C4-2B (cell line): Measurements from ENCODE around the gene FBXO39.

ENCODE experiments used
- CTCF ChIP-seq: fragments of 450-650 bp; conservative IDR thresholded peaks from 2 replicates; pipeline ENCODE4 v1.5.1; 2017; ENCODE audit warnings: mild to moderate bottlenecking
- ZFX ChIP-seq: fragments of 450-650 bp; IDR thresholded peaks from 2 replicates; pipeline ENCODE4 v1.6.1; 2017

- TF ChIP-seq CTCF (no peak), ZFX (no peak)
Observed at GRCh38 chr17:6775871-6776405, at the start of gene FBXO39.
